Activated B cell treated with CpG ODN at 0.5 μM for 24 hours (primary cell): ENCODE measurements around the gene FARS2. TPM values are rescaled to one million over a fixed set of nuclear protein-coding genes. Genes with fewer than 3 reads are reported as not detected.
"Not testable (repeated sequence)": the region's sequence is repeated elsewhere in the genome, so short reads cannot be mapped to it uniquely, and the experiment has no call there.

Experiments used
- ATAC-seq: fragments of 200-7000 bp; cut with Tn5 transposase; one replicate; pipeline ENCODE4 v1.10.0; 2021; ENCODE audit warnings: low read depth, mild to moderate bottlenecking, moderate library complexity
- CTCF ChIA-PET: fragments of 350-600 bp; sonication (Branson Sonifier 250); formaldehyde crosslinking; loops from one replicate; lab custom pipeline; 2021; ENCODE audit warnings: antibody characterized with exemption; lab: Charles Lee
- POLR2A ChIA-PET: fragments of 350-600 bp; sonication (Branson Sonifier 250); formaldehyde crosslinking; loops from one replicate; lab custom pipeline; 2021; ENCODE audit warnings: antibody characterized with exemption; lab: Charles Lee
- DNase-seq: peaks from one replicate; pipeline ENCODE4 v3.0.0; 2022
- H3K27ac Mint-ChIP-seq: one replicate; pipeline ENCODE4 v1.8.0; 2020; ENCODE audit warnings: mixed read lengths
- H3K27me3 Mint-ChIP-seq: one replicate; pipeline ENCODE4 v1.8.0; 2021; ENCODE audit warnings: mixed read lengths
- H3K36me3 Mint-ChIP-seq: one replicate; pipeline ENCODE4 v1.8.0; 2021; ENCODE audit warnings: low read depth, mixed read lengths
- H3K4me1 Mint-ChIP-seq: one replicate; pipeline ENCODE4 v1.8.0; 2021; ENCODE audit warnings: mixed read lengths
- H3K4me3 Mint-ChIP-seq: one replicate; pipeline ENCODE4 v1.8.0; 2020; ENCODE audit warnings: mild to moderate bottlenecking, mixed read lengths
- H3K9me3 Mint-ChIP-seq: one replicate; pipeline ENCODE4 v1.8.0; 2020; ENCODE audit warnings: mixed read lengths
- intact Hi-C: fragments of 100-400 bp; cut with micrococcal nuclease; formaldehyde crosslinking; loops from one replicate; pipeline ENCODE4 v1.15.1; 2024
- total RNA-seq: library from RNA; stranded (reverse); gene quantifications from 2 replicates; pipeline ENCODE4 v1.2.3, GENCODE V29; 2022
- TF ChIP-seq, protein P1 (sequence below): fragments of 200-600 bp; IDR thresholded peaks from one replicate; pipeline ENCODE4 v1.8.0; 2022; ENCODE audit warnings: antibody characterized with exemption, mild to moderate bottlenecking

Gene FARS2
- total RNA-seq, 1 donor from 2014 or later: 32.7 TPM

DNA sequence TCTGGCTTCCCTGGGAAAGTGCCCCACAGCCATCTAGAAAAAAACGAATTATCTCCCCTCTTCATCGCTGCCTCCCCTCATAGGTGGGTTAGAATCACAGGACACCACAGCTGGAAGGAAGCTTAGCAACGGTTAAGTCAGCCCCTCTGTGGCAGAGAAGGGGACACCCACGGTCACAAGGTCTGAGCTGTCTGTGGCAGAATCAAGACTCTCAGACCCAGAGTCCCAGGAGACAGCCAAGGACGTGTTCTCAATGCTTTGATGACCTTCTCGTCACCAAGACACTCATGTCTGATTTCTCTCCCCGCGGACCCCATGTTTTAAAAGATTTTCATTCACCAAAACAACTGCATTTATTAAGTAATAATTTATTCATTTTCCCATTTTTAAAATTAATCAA, 523.9 kb downstream of the FARS2 start:
- H3K36me3 Mint-ChIP-seq: no peaks in the 10 kb centered on the region
- no peaks in the 10 kb centered on the region for H3K27me3 Mint-ChIP-seq
- intact Hi-C loops: no loop called here
- no peak overlapping the region for H3K4me3 Mint-ChIP-seq
- POLR2A ChIA-PET: no interaction called here
- TF ChIP-seq, protein P1, sequence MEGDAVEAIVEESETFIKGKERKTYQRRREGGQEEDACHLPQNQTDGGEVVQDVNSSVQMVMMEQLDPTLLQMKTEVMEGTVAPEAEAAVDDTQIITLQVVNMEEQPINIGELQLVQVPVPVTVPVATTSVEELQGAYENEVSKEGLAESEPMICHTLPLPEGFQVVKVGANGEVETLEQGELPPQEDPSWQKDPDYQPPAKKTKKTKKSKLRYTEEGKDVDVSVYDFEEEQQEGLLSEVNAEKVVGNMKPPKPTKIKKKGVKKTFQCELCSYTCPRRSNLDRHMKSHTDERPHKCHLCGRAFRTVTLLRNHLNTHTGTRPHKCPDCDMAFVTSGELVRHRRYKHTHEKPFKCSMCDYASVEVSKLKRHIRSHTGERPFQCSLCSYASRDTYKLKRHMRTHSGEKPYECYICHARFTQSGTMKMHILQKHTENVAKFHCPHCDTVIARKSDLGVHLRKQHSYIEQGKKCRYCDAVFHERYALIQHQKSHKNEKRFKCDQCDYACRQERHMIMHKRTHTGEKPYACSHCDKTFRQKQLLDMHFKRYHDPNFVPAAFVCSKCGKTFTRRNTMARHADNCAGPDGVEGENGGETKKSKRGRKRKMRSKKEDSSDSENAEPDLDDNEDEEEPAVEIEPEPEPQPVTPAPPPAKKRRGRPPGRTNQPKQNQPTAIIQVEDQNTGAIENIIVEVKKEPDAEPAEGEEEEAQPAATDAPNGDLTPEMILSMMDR: no peak
- DNase-seq: no peak
- CTCF ChIA-PET: no interaction called here
- H3K4me1 Mint-ChIP-seq: peaks cover 16% of the 10 kb centered on the region
- no peaks in the 10 kb centered on the region for H3K9me3 Mint-ChIP-seq
- ATAC-seq: no peak
- no peak overlapping the region for H3K27ac Mint-ChIP-seq

DNA sequence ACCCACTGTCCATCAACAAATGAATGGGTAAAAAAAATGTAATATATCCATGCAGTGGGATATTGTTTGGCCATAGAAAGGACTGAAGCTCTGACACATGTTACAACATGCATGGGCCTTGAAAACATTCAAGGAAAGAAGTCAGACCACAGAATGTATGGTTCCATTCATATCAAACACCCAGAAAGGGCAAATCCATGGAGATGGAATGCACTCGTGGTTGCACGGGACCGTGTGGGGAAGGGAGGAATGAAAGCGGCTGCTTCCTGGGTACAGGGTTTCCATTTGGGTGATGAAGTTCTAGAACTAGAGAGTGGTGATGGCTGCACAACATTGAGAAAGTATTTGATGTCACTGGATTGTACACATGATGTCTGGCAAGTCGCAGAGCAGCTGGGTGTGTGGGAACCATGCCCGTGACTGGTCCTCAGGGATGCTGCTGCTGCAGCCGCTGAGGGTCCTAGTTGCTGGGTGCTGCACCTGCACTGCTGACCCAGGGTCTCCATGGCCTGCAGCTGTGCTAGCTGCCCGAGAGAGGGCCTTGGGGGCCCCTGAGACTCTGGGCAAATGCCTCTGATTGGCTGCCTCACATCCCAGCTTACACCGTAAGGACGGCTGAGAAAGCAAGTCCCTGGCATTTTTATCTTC, 525.1 kb downstream of the FARS2 start:
- H3K27ac Mint-ChIP-seq: no peak overlapping the region
- H3K4me3 Mint-ChIP-seq: no peak overlapping the region
- TF ChIP-seq, protein P1: no peak
- no peaks in the 10 kb centered on the region for H3K9me3 Mint-ChIP-seq
- peaks cover 16% of the 10 kb centered on the region for H3K4me1 Mint-ChIP-seq
- ATAC-seq (no peak), DNase-seq (no peak)
- ChIA-PET CTCF (no interaction called here), POLR2A (no interaction called here)
- H3K27me3 Mint-ChIP-seq: no peaks in the 10 kb centered on the region
- intact Hi-C loops: no loop called here
- H3K36me3 Mint-ChIP-seq: no peaks in the 10 kb centered on the region

DNA sequence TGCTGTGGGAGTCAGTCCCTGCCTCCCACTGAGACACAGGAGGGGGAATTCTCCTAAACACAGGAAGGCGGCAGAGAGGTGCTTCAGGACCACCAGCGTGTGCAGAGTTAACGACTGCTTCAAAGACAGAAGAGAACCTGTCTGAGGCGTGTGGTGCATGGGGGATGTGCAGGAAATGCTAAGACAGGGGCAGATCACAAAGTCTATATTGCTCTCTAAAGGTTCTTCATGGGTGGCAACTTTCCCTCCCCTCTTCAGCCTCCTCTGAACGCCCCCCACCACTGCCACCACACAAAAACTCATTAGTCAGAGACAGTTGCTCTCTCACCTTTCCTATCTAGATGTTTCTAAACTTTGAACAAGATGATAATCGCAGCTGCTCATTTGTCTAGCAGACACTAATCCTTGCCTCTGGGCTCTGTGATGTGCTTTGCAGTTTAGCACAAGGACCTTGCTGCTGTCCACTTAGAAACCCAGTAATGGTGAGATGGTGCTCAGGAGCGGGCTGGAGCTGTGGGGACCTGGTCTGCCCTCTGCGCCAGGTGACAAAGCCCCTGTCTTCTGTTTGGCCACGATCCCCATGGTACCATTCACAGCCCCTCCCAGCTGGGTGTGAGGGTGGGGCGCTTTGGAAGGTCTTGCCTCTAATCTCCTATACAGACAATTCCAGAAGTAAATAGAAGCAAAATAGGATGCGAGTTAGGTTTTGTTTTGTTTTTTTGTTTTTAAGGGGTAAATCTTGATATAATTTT, 525.8 kb downstream of the FARS2 start:
- no peak overlapping the region for H3K27ac Mint-ChIP-seq
- TF ChIP-seq, protein P1: no peak
- peaks cover 2% of the 10 kb centered on the region for H3K27me3 Mint-ChIP-seq
- ChIA-PET CTCF (no interaction called here), POLR2A (no interaction called here)
- H3K4me1 Mint-ChIP-seq: peaks cover 13% of the 10 kb centered on the region
- no peak for ATAC-seq
- no peak for DNase-seq
- intact Hi-C loops: no loop called here
- H3K36me3 Mint-ChIP-seq: no peaks in the 10 kb centered on the region
- H3K9me3 Mint-ChIP-seq: no peaks in the 10 kb centered on the region
- no peak overlapping the region for H3K4me3 Mint-ChIP-seq

DNA sequence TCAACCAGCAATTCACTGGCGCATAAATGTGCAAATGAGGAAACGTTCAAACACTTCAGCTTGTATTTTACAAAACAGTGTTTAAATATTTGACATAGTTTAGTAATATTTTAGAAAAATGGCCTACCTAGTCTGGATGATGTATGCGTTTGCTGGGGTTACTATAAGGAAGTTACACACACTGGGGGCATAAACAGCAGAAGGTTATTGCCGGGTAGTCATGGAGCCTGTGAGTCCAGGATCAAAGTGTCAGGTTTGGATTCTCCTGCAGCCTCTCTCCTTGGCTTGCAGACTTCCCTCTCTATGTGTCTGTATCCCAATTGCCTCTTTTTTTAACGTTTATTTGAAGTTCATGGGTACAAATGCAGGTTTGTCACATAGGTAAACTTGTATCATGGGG, 528.1 kb downstream of the FARS2 start:
- H3K36me3 Mint-ChIP-seq, intact Hi-C loops, H3K9me3 Mint-ChIP-seq, H3K4me1 Mint-ChIP-seq, H3K27ac Mint-ChIP-seq, CTCF ChIA-PET, ATAC-seq, POLR2A ChIA-PET, DNase-seq, H3K4me3 Mint-ChIP-seq: not testable (repeated sequence)
- peaks cover 11% of the 10 kb centered on the region for H3K27me3 Mint-ChIP-seq

DNA sequence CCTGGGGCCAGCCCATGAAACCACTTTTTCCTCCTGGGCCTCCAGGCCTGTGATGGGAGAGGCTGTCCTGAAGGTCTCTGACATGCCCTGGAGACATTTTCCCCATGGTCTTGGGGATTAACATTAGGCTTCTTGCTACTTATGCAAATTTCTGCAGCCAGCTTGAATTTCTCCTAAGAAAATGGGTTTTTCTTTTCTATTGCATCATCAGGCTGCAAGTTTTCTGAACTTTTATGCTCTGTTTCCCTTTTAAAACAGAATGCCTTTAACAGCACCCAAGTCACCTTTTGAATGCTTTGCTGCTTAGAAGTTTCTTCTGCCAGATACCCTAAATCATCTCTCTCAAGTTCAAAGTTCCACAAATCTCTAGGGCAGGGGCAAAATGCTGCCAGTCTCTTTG, 535.2 kb downstream of the FARS2 start:
- Mint-ChIP-seq H3K27me3 (peaks cover 11% of the 10 kb centered on the region), H3K9me3 (peaks cover 19% of the 10 kb centered on the region)
- DNase-seq, H3K4me1 Mint-ChIP-seq, H3K4me3 Mint-ChIP-seq, intact Hi-C loops, POLR2A ChIA-PET, CTCF ChIA-PET, H3K27ac Mint-ChIP-seq, ATAC-seq, H3K36me3 Mint-ChIP-seq: not testable (repeated sequence)

DNA sequence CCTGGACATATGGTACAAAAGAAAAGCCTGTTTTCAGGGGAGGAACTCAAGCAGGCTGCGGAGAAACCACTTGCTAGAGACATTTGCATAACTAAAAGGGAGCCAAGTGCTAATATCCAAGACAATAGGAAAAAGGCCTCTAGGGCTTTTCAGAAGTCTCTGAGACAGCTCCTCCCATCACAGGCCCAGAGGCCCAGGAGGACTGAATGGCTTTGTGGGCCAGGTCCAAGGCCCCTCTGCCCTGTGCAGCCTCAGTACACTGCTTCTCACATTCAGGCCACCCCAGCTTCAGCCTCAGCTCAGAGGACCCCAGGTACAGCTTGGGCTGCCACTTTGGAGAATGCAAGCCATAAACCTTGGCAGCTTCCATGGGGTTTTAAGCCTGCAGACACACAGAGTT, 545.1 kb downstream of the FARS2 start:
- CTCF ChIA-PET: not testable (repeated sequence)

More for the DNA sequence above, 545.1 kb downstream of the FARS2 start:
- ATAC-seq, H3K4me1 Mint-ChIP-seq, H3K36me3 Mint-ChIP-seq, H3K4me3 Mint-ChIP-seq, intact Hi-C loops, H3K27me3 Mint-ChIP-seq, POLR2A ChIA-PET, H3K27ac Mint-ChIP-seq, DNase-seq: not testable (repeated sequence)
- peaks cover 15% of the 10 kb centered on the region for H3K9me3 Mint-ChIP-seq
